Endodermal cell (in vitro differentiated cells): Measurements from ENCODE around the gene INTS1. TPM values are rescaled to one million over a fixed set of nuclear protein-coding genes. Genes with fewer than 3 reads are reported as not detected.

Experiments
- DNase-seq: peaks from one replicate; pipeline ENCODE4 v3.0.0-alpha.2; 2017
- H3K27ac ChIP-seq: 2 replicates; pipeline ENCODE4 v1.5.1; 2013; ENCODE audit warnings: mild to moderate bottlenecking, low read depth, low read length, moderate library complexity
- H3K27me3 ChIP-seq: 2 replicates; pipeline ENCODE4 v1.6.1; 2013; ENCODE audit warnings: mild to moderate bottlenecking, low read length, moderate library complexity; ENCODE audit not compliant: insufficient read depth, control insufficient read depth, poor library complexity, severe bottlenecking
- H3K36me3 ChIP-seq: 2 replicates; pipeline ENCODE4 v1.7.0; 2013; ENCODE audit warnings: mild to moderate bottlenecking, low read length, moderate library complexity; ENCODE audit not compliant: control insufficient read depth, insufficient read depth
- H3K4me1 ChIP-seq: one replicate; pipeline ENCODE4 v1.7.0; 2013; ENCODE audit warnings: low read length; ENCODE audit not compliant: control insufficient read depth, insufficient read depth
- H3K4me3 ChIP-seq: 2 replicates; pipeline ENCODE4 v1.5.1; 2013; ENCODE audit warnings: mild to moderate bottlenecking, low read length, moderate library complexity
- H3K9ac ChIP-seq: 2 replicates; pipeline ENCODE4 v1.6.1; 2013; ENCODE audit warnings: mild to moderate bottlenecking, low read length, moderate library complexity; ENCODE audit not compliant: poor library complexity, severe bottlenecking; ENCODE audit errors: extremely low read depth
- H3K9me3 ChIP-seq: 2 replicates; pipeline ENCODE4 v1.6.1; 2013; ENCODE audit warnings: mild to moderate bottlenecking, low read length, moderate library complexity; ENCODE audit not compliant: control insufficient read depth
- H3K27ac Mint-ChIP-seq: 2 replicates; pipeline ENCODE4 v1.8.0; 2020; ENCODE audit warnings: mixed read lengths
- H3K27me3 Mint-ChIP-seq: 2 replicates; pipeline ENCODE4 v1.8.0; 2021; ENCODE audit warnings: mild to moderate bottlenecking, mixed read lengths; ENCODE audit not compliant: insufficient read depth
- H3K36me3 Mint-ChIP-seq: 2 replicates; pipeline ENCODE4 v1.8.0; 2020; ENCODE audit warnings: low read depth, mixed read lengths
- H3K4me1 Mint-ChIP-seq: 2 replicates; pipeline ENCODE4 v1.8.0; 2020; ENCODE audit warnings: mixed read lengths
- H3K4me3 Mint-ChIP-seq: 2 replicates; pipeline ENCODE4 v1.8.0; 2020; ENCODE audit warnings: mild to moderate bottlenecking, moderate library complexity, mixed read lengths
- H3K9me3 Mint-ChIP-seq: 2 replicates; pipeline ENCODE4 v1.8.0; 2020; ENCODE audit warnings: mild to moderate bottlenecking, mixed read lengths
- CTCF ChIP-seq: fragments of 200-600 bp; sonication (generic); conservative IDR thresholded peaks from 2 replicates; pipeline ENCODE4 v1.5.0; 2021; ENCODE audit warnings: antibody characterized with exemption, mild to moderate bottlenecking
- WGBS, 2 experiments: methylation state at CpG; one replicate each; pipeline versions ENCODE4 v1.1.5 to v1.1.7; 2013; ENCODE audit warnings: missing lambda C conversion rate in 2 of 2, mixed read lengths in 1 of 2; ENCODE audit not compliant: insufficient coverage in 1 of 2, insufficient read length in 1 of 2; 5-methylcytosine and 5-hydroxymethylcytosine counted together
- total RNA-seq, 2 donors: library from RNA; stranded (reverse); fragmentation: NEBNext Ultra II Directional in 1 of 2; extraction: Animal tissue kit (Norgen Biotek cat#: 25700) in 1 of 2; gene quantifications; 2 replicates in 1 of 2; 3 replicates in 1 of 2; pipeline ENCODE4 v1.2.1, GENCODE V29; 2021

The INTS1 gene
- total RNA-seq, 2 donors from 2014 or later, result 145 to 178 TPM

GRCh38 chr7:1437155-1437880, 66.9 kb downstream of the INTS1 start:
- H3K9me3 ChIP-seq, result no peaks in the 10 kb centered on the region
- Mint-ChIP-seq H3K27me3 (peaks cover 2% of the 10 kb centered on the region), H3K27ac (no peak overlapping the region), H3K4me3 (no peak overlapping the region), H3K9me3 (no peaks in the 10 kb centered on the region), H3K4me1 (no peaks in the 10 kb centered on the region), H3K36me3 (no peaks in the 10 kb centered on the region)
- no peak for DNase-seq
- no peak overlapping the region for H3K4me3 ChIP-seq
- no peaks in the 10 kb centered on the region for H3K27me3 ChIP-seq
- TF ChIP-seq CTCF, result no peak
- no peaks in the 10 kb centered on the region for H3K36me3 ChIP-seq
- 91 to 92% methylated on average over 39 to 43 of the region's 43 CpGs for WGBS, 2 experiments
- no peak overlapping the region for H3K27ac ChIP-seq
- no peak overlapping the region for H3K9ac ChIP-seq
- H3K4me1 ChIP-seq, result no peaks in the 10 kb centered on the region

GRCh38 chr7:1436608-1437007, 67.6 kb downstream of the INTS1 start:
- H3K9ac ChIP-seq, result no peak overlapping the region
- no peaks in the 10 kb centered on the region for H3K9me3 ChIP-seq
- no peaks in the 10 kb centered on the region for H3K27me3 ChIP-seq
- H3K9me3 Mint-ChIP-seq, result no peaks in the 10 kb centered on the region
- no peaks in the 10 kb centered on the region for H3K4me1 Mint-ChIP-seq
- H3K4me1 ChIP-seq, result no peaks in the 10 kb centered on the region
- H3K27ac Mint-ChIP-seq, result no peak overlapping the region
- DNase-seq, result no peak
- 92 to 94% methylated on average over 7 to 19 of the region's 20 CpGs for WGBS, 2 experiments
- H3K4me3 ChIP-seq, result no peak overlapping the region
- TF ChIP-seq CTCF, result no peak
- no peaks in the 10 kb centered on the region for H3K36me3 ChIP-seq
- H3K36me3 Mint-ChIP-seq, result no peaks in the 10 kb centered on the region
- H3K27ac ChIP-seq, result no peak overlapping the region
- peaks cover 2% of the 10 kb centered on the region for H3K27me3 Mint-ChIP-seq
- no peak overlapping the region for H3K4me3 Mint-ChIP-seq

GRCh38 chr7:1434891-1435670, 69.1 kb downstream of the INTS1 start:
- Mint-ChIP-seq H3K9me3 (no peaks in the 10 kb centered on the region), H3K36me3 (no peaks in the 10 kb centered on the region), H3K4me1 (no peaks in the 10 kb centered on the region), H3K4me3 (no peak overlapping the region), H3K27ac (no peak overlapping the region), H3K27me3 (peaks cover 2% of the 10 kb centered on the region)
- Histone ChIP-seq H3K27ac (no peak overlapping the region), H3K9ac (no peak overlapping the region), H3K9me3 (no peaks in the 10 kb centered on the region), H3K36me3 (no peaks in the 10 kb centered on the region), H3K4me3 (no peak overlapping the region), H3K27me3 (no peaks in the 10 kb centered on the region), H3K4me1 (no peaks in the 10 kb centered on the region)
- 92 to 93% methylated on average over 13 to 21 of the region's 22 CpGs for WGBS, 2 experiments
- TF ChIP-seq CTCF, result no peak
- DNase-seq, result no peak
